GM19025 (cell line): ENCODE results near the gene SLC2A1.
A peak's percentile ranks its signal among the peaks of the same experiment; 100 is the strongest.

Experiments used
- ATAC-seq: cut with Tn5 transposase; IDR thresholded peaks from one replicate; pipeline ENCODE4 v1.9.1; 2021; ENCODE audit warnings: mild to moderate bottlenecking, low read depth, moderate library complexity; ENCODE audit not compliant: unreplicated experiment

Gene SLC2A1

GRCh38 chr1:42961312-42962091 lies 2.8 kb upstream of the SLC2A1 start:
- no peak for ATAC-seq

GRCh38 chr1:42960566-42961311 lies 2.1 kb upstream of the SLC2A1 start:
- ATAC-seq, result no peak

- no peak for ATAC-seq
Measured at GRCh38 chr1:42960122-42960390, 1.4 kb upstream of the SLC2A1 start.

- ATAC-seq, result peak; percentile 43
Measured at GRCh38 chr1:42957880-42958487, 684 bp downstream of the SLC2A1 start.

GRCh38 chr1:42957229-42957879 lies 1.3 kb downstream of the SLC2A1 start:
- ATAC-seq, result no peak

- ATAC-seq, result no peak
Measured at GRCh38 chr1:42956739-42957138, 1.9 kb downstream of the SLC2A1 start.

GRCh38 chr1:42955311-42956063 lies 3.2 kb downstream of the SLC2A1 start:
- ATAC-seq, result no peak

- ATAC-seq, result no peak
Measured at GRCh38 chr1:42953182-42954180, 5.2 kb downstream of the SLC2A1 start.

GRCh38 chr1:42952303-42953001 lies 6.2 kb downstream of the SLC2A1 start:
- ATAC-seq, result peak; percentile 63

GRCh38 chr1:42951588-42951987 lies 7.1 kb downstream of the SLC2A1 start:
- no peak for ATAC-seq

- no peak for ATAC-seq
Measured at GRCh38 chr1:42950116-42950481, 8.6 kb downstream of the SLC2A1 start.

GRCh38 chr1:42949312-42950115 lies 9.2 kb downstream of the SLC2A1 start:
- no peak for ATAC-seq

- ATAC-seq, result no peak
Measured at GRCh38 chr1:42947965-42948732, 10.5 kb downstream of the SLC2A1 start.

- no peak for ATAC-seq
Measured at GRCh38 chr1:42947117-42947516, 11.6 kb downstream of the SLC2A1 start.

- no peak for ATAC-seq
Measured at GRCh38 chr1:42946120-42946898, 12.4 kb downstream of the SLC2A1 start.

- no peak for ATAC-seq
Measured at GRCh38 chr1:42945164-42945563, 13.5 kb downstream of the SLC2A1 start.
